Mesendoderm (in vitro differentiated cells): ENCODE results near the gene CLTCL1.

Experiments used
- DNase-seq: peaks from one replicate; pipeline ENCODE4 v3.0.0; 2013
- H2AK5ac ChIP-seq: 2 replicates; pipeline ENCODE4 v1.6.1; 2013; ENCODE audit warnings: low read length, inconsistent platforms
- H2BK120ac ChIP-seq: 2 replicates; pipeline ENCODE4 v1.6.1; 2013; ENCODE audit warnings: low read depth, mild to moderate bottlenecking, low read length, moderate library complexity, mixed read lengths
- H2BK15ac ChIP-seq: replicated peaks from 2 replicates; pipeline ENCODE4 v1.6.1; 2013; ENCODE audit warnings: low read depth, mild to moderate bottlenecking, moderate library complexity
- H2BK5ac ChIP-seq: 2 replicates; pipeline ENCODE4 v1.6.1; 2013; ENCODE audit warnings: low read length, inconsistent platforms
- H3K18ac ChIP-seq: 2 replicates; pipeline ENCODE4 v1.6.1; 2013; ENCODE audit warnings: mild to moderate bottlenecking, low read length, mixed read lengths
- H3K23ac ChIP-seq: one replicate; pipeline ENCODE4 v1.6.1; 2013; ENCODE audit warnings: low read length
- H3K27ac ChIP-seq: 2 replicates; pipeline ENCODE4 v1.5.1; 2013; ENCODE audit warnings: low read depth, mild to moderate bottlenecking, inconsistent platforms, low read length, moderate library complexity
- H3K27me3 ChIP-seq: 2 replicates; pipeline ENCODE4 v1.6.1; 2013; ENCODE audit warnings: low read length, control low read depth, mild to moderate bottlenecking, inconsistent platforms; ENCODE audit not compliant: insufficient read depth, poor library complexity
- H3K36me3 ChIP-seq: 2 replicates; pipeline ENCODE4 v1.6.1; 2013; ENCODE audit warnings: low read length, inconsistent platforms; ENCODE audit not compliant: control insufficient read depth, insufficient read depth
- H3K4ac ChIP-seq: one replicate; pipeline ENCODE4 v1.6.1; 2013; ENCODE audit warnings: low read depth, mild to moderate bottlenecking, low read length, moderate library complexity
- H3K4me1 ChIP-seq: 2 replicates; pipeline ENCODE4 v1.6.1; 2013; ENCODE audit warnings: low read depth, low read length, inconsistent platforms; ENCODE audit not compliant: control insufficient read depth
- H3K4me2 ChIP-seq: 2 replicates; pipeline ENCODE4 v1.6.1; 2013; ENCODE audit warnings: low read length
- H3K4me3 ChIP-seq: 2 replicates; pipeline ENCODE4 v1.5.1; 2013; ENCODE audit warnings: mild to moderate bottlenecking, low read length
- H3K56ac ChIP-seq: one replicate; pipeline ENCODE4 v1.6.1; 2013; ENCODE audit warnings: low read length
- H3K79me1 ChIP-seq: 2 replicates; pipeline ENCODE4 v1.6.1; 2013; ENCODE audit warnings: low read length, inconsistent platforms
- H3K79me2 ChIP-seq: 2 replicates; pipeline ENCODE4 v1.6.1; 2013; ENCODE audit warnings: mild to moderate bottlenecking, low read length; ENCODE audit not compliant: control insufficient read depth, insufficient read depth
- H3K9ac ChIP-seq: 2 replicates; pipeline ENCODE4 v1.6.1; 2013; ENCODE audit warnings: low read length, inconsistent platforms
- H4K5ac ChIP-seq: one replicate; pipeline ENCODE4 v1.6.1; 2013; ENCODE audit warnings: low read length
- H4K8ac ChIP-seq: one replicate; pipeline ENCODE4 v1.6.1; 2013; ENCODE audit warnings: low read depth, mild to moderate bottlenecking, control low read depth, low read length, moderate library complexity
- WGBS: extraction: QIAGEN DNeasy Blood & Tissue Kit; methylation state at CpG from one replicate; pipeline ENCODE4 v1.1.7; 2013; ENCODE audit warnings: low lambda C conversion rate, missing lambda C conversion rate; ENCODE audit not compliant: insufficient coverage; ENCODE audit errors: extremely low coverage; 5-methylcytosine and 5-hydroxymethylcytosine counted together

Gene CLTCL1

DNA sequence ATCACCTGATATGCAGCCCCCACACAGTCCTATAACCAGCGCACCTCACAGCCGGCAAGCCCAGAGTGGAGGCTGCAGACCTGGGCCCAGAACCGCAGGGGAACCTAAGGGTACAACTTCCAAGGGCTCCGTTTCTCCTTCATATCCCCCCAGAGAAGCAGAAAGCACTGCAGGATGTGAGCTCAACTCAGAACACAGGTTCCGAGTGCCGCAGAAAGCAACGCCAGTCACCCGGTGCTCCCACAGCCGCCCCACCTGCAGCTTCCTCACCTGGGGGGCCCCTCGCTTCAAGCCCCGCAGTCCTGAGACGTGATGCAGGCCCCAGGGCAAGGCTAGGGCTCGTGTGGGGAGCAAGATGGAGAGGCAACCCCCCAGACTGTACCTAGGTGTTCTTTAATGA is 158.0 kb downstream of the CLTCL1 start:
- Histone ChIP-seq H2BK5ac (no peak overlapping the region), H3K56ac (no peak overlapping the region), H3K4me2 (no peak overlapping the region), H4K8ac (no peak overlapping the region), H2BK120ac (no peak overlapping the region), H2AK5ac (no peak overlapping the region), H3K4me1 (no peaks in the 10 kb centered on the region), H3K4ac (no peak overlapping the region), H2BK15ac (no peak overlapping the region), H4K5ac (no peak overlapping the region), H3K9ac (no peak overlapping the region), H3K36me3 (peaks cover 4% of the 10 kb centered on the region), H3K79me1 (no peaks in the 10 kb centered on the region), H3K23ac (no peak overlapping the region), H3K79me2 (no peaks in the 10 kb centered on the region), H3K27ac (no peak overlapping the region), H3K27me3 (no peaks in the 10 kb centered on the region), H3K18ac (no peak overlapping the region), H3K4me3 (no peak overlapping the region)
- no CpG with 5 or more reads among the region's 13 CpGs for WGBS
- DNase-seq = no peak

DNA sequence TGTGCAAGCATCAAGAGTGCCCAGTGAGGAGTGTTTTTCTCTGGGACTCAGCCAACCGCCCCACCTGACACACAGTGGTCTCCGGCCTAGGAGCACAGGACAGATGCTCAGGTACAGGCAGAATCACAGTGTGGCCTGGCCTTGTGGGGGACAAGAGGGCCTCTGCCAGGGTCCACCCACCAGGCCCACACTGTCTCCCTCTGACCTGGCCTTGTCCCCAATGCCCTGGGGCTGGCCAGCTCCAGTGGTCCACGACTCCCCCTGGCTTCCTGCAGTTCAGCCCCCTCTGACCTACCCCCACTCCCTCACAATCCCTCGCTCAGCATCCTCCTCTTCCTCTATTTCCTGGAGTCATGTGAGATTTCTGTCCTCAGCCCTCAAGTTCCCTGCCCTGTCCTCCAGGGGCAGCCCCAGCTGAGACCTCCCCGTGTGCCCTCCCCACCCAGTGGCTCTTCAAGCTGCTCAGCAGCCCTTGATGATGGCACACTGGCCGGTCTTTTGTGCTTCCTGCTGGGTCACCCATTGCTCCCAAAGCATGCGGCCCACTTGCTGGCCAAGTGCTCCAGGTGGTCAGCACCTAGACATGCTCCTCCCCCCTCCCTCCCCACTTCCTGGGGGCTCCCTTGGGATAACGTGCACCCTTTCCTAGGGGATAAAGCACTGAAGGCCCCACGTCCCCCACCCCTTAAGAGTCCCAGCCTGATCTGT is 158.7 kb downstream of the CLTCL1 start:
- DNase-seq = no peak
- Histone ChIP-seq H3K4me1 (no peaks in the 10 kb centered on the region), H3K36me3 (peaks cover 4% of the 10 kb centered on the region), H2BK5ac (no peak overlapping the region), H2BK120ac (no peak overlapping the region), H3K27me3 (no peaks in the 10 kb centered on the region), H3K4me3 (no peak overlapping the region), H3K27ac (no peak overlapping the region), H3K18ac (no peak overlapping the region), H3K79me1 (no peaks in the 10 kb centered on the region), H3K9ac (no peak overlapping the region), H4K8ac (no peak overlapping the region), H3K79me2 (no peaks in the 10 kb centered on the region), H2BK15ac (no peak overlapping the region), H4K5ac (no peak overlapping the region), H2AK5ac (no peak overlapping the region), H3K4ac (no peak overlapping the region), H3K56ac (no peak overlapping the region), H3K4me2 (no peak overlapping the region), H3K23ac (no peak overlapping the region)
- no CpG with 5 or more reads among the region's 9 CpGs for WGBS

DNA sequence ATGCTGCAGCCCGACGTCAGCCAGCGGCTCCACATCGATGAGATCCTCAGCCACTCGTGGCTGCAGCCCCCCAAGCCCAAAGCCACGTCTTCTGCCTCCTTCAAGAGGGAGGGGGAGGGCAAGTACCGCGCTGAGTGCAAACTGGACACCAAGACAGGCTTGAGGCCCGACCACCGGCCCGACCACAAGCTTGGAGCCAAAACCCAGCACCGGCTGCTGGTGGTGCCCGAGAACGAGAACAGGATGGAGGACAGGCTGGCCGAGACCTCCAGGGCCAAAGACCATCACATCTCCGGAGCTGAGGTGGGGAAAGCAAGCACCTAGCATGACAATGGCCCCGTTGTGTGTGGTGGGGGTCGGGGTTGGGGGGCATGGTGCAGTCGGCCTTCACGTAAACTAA is 159.4 kb downstream of the CLTCL1 start:
- no peak overlapping the region for H3K18ac ChIP-seq
- no peaks in the 10 kb centered on the region for H3K79me2 ChIP-seq
- H3K23ac ChIP-seq = no peak overlapping the region
- peaks cover 1% of the 10 kb centered on the region for H3K36me3 ChIP-seq
- H2BK15ac ChIP-seq = no peak overlapping the region
- H3K4me2 ChIP-seq = no peak overlapping the region
- no peak overlapping the region for H3K56ac ChIP-seq
- no peak overlapping the region for H4K8ac ChIP-seq
- WGBS = no CpG with 5 or more reads among the region's 20 CpGs
- no peak overlapping the region for H3K4me3 ChIP-seq
- H3K4me1 ChIP-seq = no peaks in the 10 kb centered on the region
- H2AK5ac ChIP-seq = no peak overlapping the region
- DNase-seq = no peak
- H3K27ac ChIP-seq = no peak overlapping the region
- H3K4ac ChIP-seq = no peak overlapping the region
- H2BK120ac ChIP-seq = no peak overlapping the region
- H4K5ac ChIP-seq = no peak overlapping the region
- no peaks in the 10 kb centered on the region for H3K79me1 ChIP-seq
- H3K9ac ChIP-seq = no peak overlapping the region
- no peak overlapping the region for H2BK5ac ChIP-seq
- no peaks in the 10 kb centered on the region for H3K27me3 ChIP-seq

DNA sequence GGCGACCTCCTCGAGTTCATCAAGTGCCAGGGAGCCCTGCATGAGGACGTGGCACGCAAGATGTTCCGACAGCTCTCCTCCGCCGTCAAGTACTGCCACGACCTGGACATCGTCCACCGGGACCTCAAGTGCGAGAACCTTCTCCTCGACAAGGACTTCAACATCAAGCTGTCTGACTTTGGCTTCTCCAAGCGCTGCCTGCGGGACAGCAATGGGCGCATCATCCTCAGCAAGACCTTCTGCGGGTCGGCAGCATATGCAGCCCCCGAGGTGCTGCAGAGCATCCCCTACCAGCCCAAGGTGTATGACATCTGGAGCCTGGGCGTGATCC is 159.9 kb downstream of the CLTCL1 start:
- H3K4me3 ChIP-seq = no peak overlapping the region
- H4K5ac ChIP-seq = no peak overlapping the region
- H2BK15ac ChIP-seq = no peak overlapping the region
- no peak overlapping the region for H3K27ac ChIP-seq
- H2BK5ac ChIP-seq = no peak overlapping the region
- no peaks in the 10 kb centered on the region for H3K79me2 ChIP-seq
- WGBS = no CpG with 5 or more reads among the region's 19 CpGs
- no peak overlapping the region for H2BK120ac ChIP-seq
- no peak overlapping the region for H3K4me2 ChIP-seq
- no peak overlapping the region for H2AK5ac ChIP-seq
- H3K23ac ChIP-seq = no peak overlapping the region
- no peak overlapping the region for H3K18ac ChIP-seq
- no peak overlapping the region for H3K56ac ChIP-seq
- no peak overlapping the region for H3K9ac ChIP-seq
- H4K8ac ChIP-seq = no peak overlapping the region
- no peak overlapping the region for H3K4ac ChIP-seq
- H3K4me1 ChIP-seq = no peaks in the 10 kb centered on the region
- H3K79me1 ChIP-seq = no peaks in the 10 kb centered on the region
- no peaks in the 10 kb centered on the region for H3K27me3 ChIP-seq
- H3K36me3 ChIP-seq = peaks cover 1% of the 10 kb centered on the region
- no peak for DNase-seq

DNA sequence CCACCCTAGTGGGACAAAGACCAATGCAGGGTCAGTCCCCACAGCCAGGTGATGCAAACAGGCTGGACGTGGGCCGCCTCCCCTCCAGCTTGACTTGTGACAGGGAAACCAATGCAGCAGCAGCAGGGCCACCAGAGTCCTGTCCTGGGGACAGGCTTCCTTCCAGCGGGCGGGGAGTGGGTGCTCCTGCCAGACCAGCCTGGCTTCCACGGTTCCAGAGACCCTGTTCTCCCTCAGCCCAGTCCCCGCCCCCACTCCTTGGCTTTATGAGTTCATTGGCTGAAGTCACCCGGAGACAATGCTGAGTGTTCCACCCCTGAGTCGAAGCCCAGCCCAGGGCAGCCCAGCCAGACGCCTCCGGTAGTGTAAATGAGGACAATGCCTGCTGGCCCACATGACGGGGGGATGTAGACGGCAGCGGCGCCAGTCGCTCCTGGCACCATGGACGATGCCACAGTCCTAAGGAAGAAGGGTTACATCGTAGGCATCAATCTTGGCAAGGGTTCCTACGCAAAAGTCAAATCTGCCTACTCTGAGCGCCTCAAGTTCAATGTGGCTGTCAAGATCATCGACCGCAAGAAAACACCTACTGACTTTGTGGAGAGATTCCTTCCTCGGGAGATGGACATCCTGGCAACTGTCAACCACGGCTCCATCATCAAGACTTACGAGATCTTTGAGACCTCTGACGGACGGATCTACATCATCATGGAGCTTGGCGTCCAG is 160.4 kb downstream of the CLTCL1 start, which contains the start of gene TSSK2:
Gene TSSK2 (plus strand): TSS at position 350 of the 726 bp plus-strand sequence. CDS start 92 bp downstream, at position 442.
- peaks cover 1% of the 10 kb centered on the region for H3K36me3 ChIP-seq
- H3K23ac ChIP-seq = no peak within 1 kb of the TSS
- H2BK15ac ChIP-seq = no peak within 1 kb of the TSS
- no peak within 1 kb of the TSS for H3K18ac ChIP-seq
- no CpG with 5 or more reads among the region's 27 CpGs for WGBS
- no peak within 1 kb of the TSS for H4K5ac ChIP-seq
- DNase-seq = no peak
- no peaks in the 10 kb centered on the region for H3K79me2 ChIP-seq
- no peak within 1 kb of the TSS for H2BK120ac ChIP-seq
- H3K4me2 ChIP-seq = no peak within 1 kb of the TSS
- no peaks in the 10 kb centered on the region for H3K27me3 ChIP-seq
- H3K4me3 ChIP-seq = no peak within 1 kb of the TSS
- no peak within 1 kb of the TSS for H2BK5ac ChIP-seq
- H3K79me1 ChIP-seq = no peaks in the 10 kb centered on the region
- no peak within 1 kb of the TSS for H3K56ac ChIP-seq
- H3K4ac ChIP-seq = no peak within 1 kb of the TSS
- H2AK5ac ChIP-seq = no peak within 1 kb of the TSS
- H4K8ac ChIP-seq = no peak within 1 kb of the TSS
- no peaks in the 10 kb centered on the region for H3K4me1 ChIP-seq
- H3K27ac ChIP-seq = no peak within 1 kb of the TSS
- H3K9ac ChIP-seq = no peak within 1 kb of the TSS
